Sigmoid colon (tissue), 4 donors: ENCODE results near the gene SBK2.

Source experiments
- EP300 ChIP-seq, 4 donors: sonication (generic); formaldehyde crosslinking; IDR thresholded peaks; one replicate each; pipeline ENCODE4 v1.6.1; 2017; ENCODE audit warnings: antibody characterized with exemption in 4 of 4
- TF ChIP-seq, protein P1 (sequence below), 4 experiments: fragments of 450-650 bp in 3 of 4; fragments of 200-600 bp in 1 of 4; IDR thresholded peaks; one replicate each; pipeline ENCODE4 v1.5.1; 2016 to 2019; ENCODE audit warnings: antibody characterized with exemption in 4 of 4, mild to moderate bottlenecking in 3 of 4, moderate library complexity in 2 of 4

- TF ChIP-seq, protein P1, sequence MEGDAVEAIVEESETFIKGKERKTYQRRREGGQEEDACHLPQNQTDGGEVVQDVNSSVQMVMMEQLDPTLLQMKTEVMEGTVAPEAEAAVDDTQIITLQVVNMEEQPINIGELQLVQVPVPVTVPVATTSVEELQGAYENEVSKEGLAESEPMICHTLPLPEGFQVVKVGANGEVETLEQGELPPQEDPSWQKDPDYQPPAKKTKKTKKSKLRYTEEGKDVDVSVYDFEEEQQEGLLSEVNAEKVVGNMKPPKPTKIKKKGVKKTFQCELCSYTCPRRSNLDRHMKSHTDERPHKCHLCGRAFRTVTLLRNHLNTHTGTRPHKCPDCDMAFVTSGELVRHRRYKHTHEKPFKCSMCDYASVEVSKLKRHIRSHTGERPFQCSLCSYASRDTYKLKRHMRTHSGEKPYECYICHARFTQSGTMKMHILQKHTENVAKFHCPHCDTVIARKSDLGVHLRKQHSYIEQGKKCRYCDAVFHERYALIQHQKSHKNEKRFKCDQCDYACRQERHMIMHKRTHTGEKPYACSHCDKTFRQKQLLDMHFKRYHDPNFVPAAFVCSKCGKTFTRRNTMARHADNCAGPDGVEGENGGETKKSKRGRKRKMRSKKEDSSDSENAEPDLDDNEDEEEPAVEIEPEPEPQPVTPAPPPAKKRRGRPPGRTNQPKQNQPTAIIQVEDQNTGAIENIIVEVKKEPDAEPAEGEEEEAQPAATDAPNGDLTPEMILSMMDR (IDR thresholded peaks at IDR 0.05): no peak
- TF ChIP-seq EP300 (IDR thresholded peaks at IDR 0.05): no peak
These were observed 45.2 kb downstream of the SBK2 start for GRCh38 chr19:55491546-55492360.
